GM12878 (cell line): ENCODE measurements around the gene APOBEC2. TPM values are rescaled to one million over a fixed set of nuclear protein-coding genes. Genes with fewer than 3 reads are reported as not detected.

ENCODE experiments used
- ATAC-seq: fragments of 200-7000 bp; cut with Tn5 transposase; 3 replicates; pipeline ENCODE4 v1.9.1; 2020; ENCODE audit warnings: mild to moderate bottlenecking, moderate library complexity
- BruUV-seq: library from RNA; stranded (reverse); fragments of 400-500 nt; replicated peaks from 2 replicates; lab custom pipeline; 2021; lab: Mats Ljungman, UMichigan
- CTCF ChIA-PET: fragments of 300-600 bp; sonication (Branson Sonifier 250); formaldehyde crosslinking; extraction: SDS; loops from one replicate; lab custom pipeline; 2021; ENCODE audit warnings: inconsistent platforms; lab: Yijun Ruan, JAX
- POLR2A ChIA-PET: fragments of 350-600 bp; formaldehyde crosslinking; extraction: SDS; loops from one replicate; lab custom pipeline; 2021; ENCODE audit warnings: inconsistent platforms; lab: Charles Lee
- RAD21 ChIA-PET: fragments of 300-600 bp; sonication (Branson Sonifier 250); formaldehyde crosslinking; loops from one replicate; lab custom pipeline; 2023; ENCODE audit warnings: antibody characterized with exemption; ENCODE audit not compliant: unreplicated experiment; lab: Charles Lee
- SMC1A ChIA-PET: fragments of 300-600 bp; sonication (Branson Sonifier 250); formaldehyde crosslinking; loops from one replicate; lab custom pipeline; 2023; ENCODE audit not compliant: unreplicated experiment, uncharacterized antibody; lab: Charles Lee
- DNase-seq: peaks from one replicate; pipeline ENCODE4 v3.0.0-alpha.2; 2011; ENCODE audit warnings: low read depth, low spot score
- FAIRE-seq: peaks from 3 replicates; lab custom pipeline; 2011; peaks lifted over from hg19 to GRCh38; lab: Jason Lieb, UNC
- H2AFZ ChIP-seq: 2 replicates; pipeline ENCODE4 v1.6.0; 2011; ENCODE audit warnings: low read depth, low read length, control low read depth; ENCODE audit not compliant: control insufficient read depth
- H3K27ac ChIP-seq: 2 replicates; pipeline ENCODE4 v1.5.1; 2011; ENCODE audit warnings: control low read depth; ENCODE audit not compliant: control insufficient read depth, insufficient read depth
- H3K27me3 ChIP-seq, 2 experiments: replicated peaks in 1 of 2; 2 replicates each; pipeline versions ENCODE4 v1.6.0 to v1.6.1; 2011; ENCODE audit warnings: low read length in 1 of 2; ENCODE audit not compliant: control insufficient read depth in 2 of 2, insufficient read depth in 2 of 2
- H3K36me3 ChIP-seq, 2 experiments: 2 replicates each; pipeline ENCODE4 v1.5.1; 2011; ENCODE audit warnings: low read length in 1 of 2; ENCODE audit not compliant: control insufficient read depth in 2 of 2, insufficient read depth in 2 of 2
- H3K4me1 ChIP-seq: 2 replicates; pipeline ENCODE4 v1.6.1; 2011; ENCODE audit warnings: mild to moderate bottlenecking, low read length, moderate library complexity, mixed read lengths; ENCODE audit not compliant: control insufficient read depth, insufficient read depth
- H3K4me2 ChIP-seq: 2 replicates; pipeline ENCODE4 v1.6.0; 2011; ENCODE audit warnings: control low read depth; ENCODE audit not compliant: control insufficient read depth, insufficient read depth
- H3K4me3 ChIP-seq: fragments of 200-600 bp; sonication (generic); 2 replicates; pipeline ENCODE4 v1.5.1; 2016
- H3K79me2 ChIP-seq: 2 replicates; pipeline ENCODE4 v1.6.0; 2011; ENCODE audit warnings: low read length; ENCODE audit not compliant: control insufficient read depth, insufficient read depth
- H3K9ac ChIP-seq: 2 replicates; pipeline ENCODE4 v1.8.0; 2011; ENCODE audit warnings: low read length, control low read depth, mixed read lengths; ENCODE audit not compliant: control insufficient read depth, insufficient read depth
- H3K9me3 ChIP-seq: replicated peaks from 3 replicates; pipeline ENCODE4 v1.5.1; 2011; ENCODE audit warnings: mild to moderate bottlenecking, low read length; ENCODE audit not compliant: control insufficient read depth, insufficient read depth
- H4K20me1 ChIP-seq: 2 replicates; pipeline ENCODE4 v1.6.0; 2011; ENCODE audit not compliant: control insufficient read depth, insufficient read depth
- CREM ChIP-seq: IDR thresholded peaks from 2 replicates; pipeline ENCODE4 v1.6.1; 2014; ENCODE audit warnings: antibody characterized with exemption, low read depth
- ETV6 ChIP-seq, 2 experiments: fragments of 450-650 bp in 1 of 2; IDR thresholded peaks in 1 of 2; conservative IDR thresholded peaks in 1 of 2; 2 replicates each; pipeline ENCODE4 v1.6.1; 2014; ENCODE audit warnings: antibody characterized with exemption in 1 of 2, borderline replicate concordance in 1 of 2, low read depth in 1 of 2, mild to moderate bottlenecking in 1 of 2, moderate library complexity in 1 of 2
- IKZF2 ChIP-seq, 2 experiments: fragments of 450-650 bp; IDR thresholded peaks; 2 replicates each; pipeline ENCODE4 v1.6.1; 2017; ENCODE audit warnings: mild to moderate bottlenecking in 2 of 2, moderate library complexity in 2 of 2
- LARP7 ChIP-seq: fragments of 450-650 bp; IDR thresholded peaks from 2 replicates; pipeline ENCODE4 v1.6.1; 2017; ENCODE audit warnings: mild to moderate bottlenecking
- MTA3 ChIP-seq: IDR thresholded peaks from 2 replicates; pipeline ENCODE4 v1.6.1; 2012; ENCODE audit warnings: low read length, inconsistent platforms, borderline replicate concordance
- POLR2A ChIP-seq: IDR thresholded peaks from 2 replicates; pipeline ENCODE4 v1.6.1; 2011; ENCODE audit warnings: low read depth, mild to moderate bottlenecking, low read length
- ZNF384 ChIP-seq: IDR thresholded peaks from 2 replicates; pipeline ENCODE4 v1.6.1; 2012; ENCODE audit warnings: low read depth, mild to moderate bottlenecking, low read length, improper control_type of control experiment, borderline replicate concordance
- WGBS: methylation state at CpG from one replicate; pipeline ENCODE4 v1.1.6; 2016; ENCODE audit warnings: low lambda C conversion rate; ENCODE audit not compliant: insufficient replicate concordance, insufficient coverage; ENCODE audit errors: missing lambda C conversion rate; 5-methylcytosine and 5-hydroxymethylcytosine counted together
- in situ Hi-C: fragments of 300-500 bp; cut with MboI; formaldehyde crosslinking; loops from 9 replicates; pipeline ENCODE4 v1.14.3; 2018; ENCODE audit warnings: mixed read lengths
- intact Hi-C: fragments of 100-400 bp; cut with micrococcal nuclease; formaldehyde crosslinking; loops from one replicate; pipeline ENCODE4 v1.14.2; 2022; ENCODE audit not compliant: unreplicated experiment
- polyA plus RNA-seq, 11 experiments: library from polyadenylated mRNA; depleted of rRNA in 4 of 11; unstranded in 6 of 11; stranded (reverse) in 5 of 11; fragments of >200 nt; fragmentation: Nextera tagmentation in 4 of 11; fragmentation: Illumina TruSeq in 1 of 11; extraction: Ambion mirVana in 4 of 11; extraction: Trizol in 1 of 11; gene quantifications; 1 replicate in 1 of 11; 2 replicates in 10 of 11; pipeline versions ENCODE4 v1.2.1 to v1.2.3, GENCODE V29; 2011 to 2016; ENCODE audit warnings: inconsistent platforms in 2 of 11, missing spikeins in 2 of 11, low read depth in 1 of 11
- total RNA-seq, 4 experiments: library from RNA; depleted of rRNA in 3 of 4; stranded (reverse); fragments of >200 nt in 3 of 4; fragmentation: Illumina TruSeq in 1 of 4; extraction: Trizol in 1 of 4; gene quantifications; 2 replicates each; pipeline versions ENCODE4 v1.2.1 to v1.2.3, GENCODE V29; 2013 to 2021

The APOBEC2 gene
- total and polyA plus RNA-seq, 10 of the 15 experiments (the other 5 are each of a cell fraction or from before 2014, with no cell fraction given): 0.11 to 1.4 (median 0.87) TPM; not detected in 6

DNA sequence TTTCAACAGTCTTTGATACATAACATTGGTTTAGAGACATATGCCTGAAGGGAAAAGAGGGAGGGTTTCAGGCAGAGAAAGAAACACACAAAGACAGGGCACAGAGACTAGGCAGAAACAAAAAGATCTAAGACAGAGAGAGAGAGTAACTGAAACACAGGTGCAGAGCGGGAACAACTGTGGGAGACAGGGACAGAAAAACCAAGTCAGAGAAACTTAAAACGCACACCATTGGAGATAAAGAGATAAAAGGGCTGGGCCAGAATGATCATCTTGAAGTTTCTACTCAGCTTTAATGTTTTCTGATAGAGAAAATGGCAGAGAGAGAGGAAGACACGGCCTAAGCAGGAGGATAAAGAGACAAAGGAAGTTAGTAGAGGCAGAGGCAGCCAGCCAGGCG, 25.8 kb upstream of the APOBEC2 start:
- H3K9ac ChIP-seq: peak overlapping the region; percentile 50
- H3K27me3 ChIP-seq: no peaks in the 10 kb centered on the region
- ChIA-PET SMC1A (interaction anchor here (1.5 to 3.8 kb wide), 2 partner anchors 13 to 29 kb away, joined by 3 to 13 read pairs; no protein-coding TSS in a partner anchor), CTCF (interaction anchor here (0.7 to 5.2 kb wide), 15 partner anchors 8 to 155 kb away, joined by 3 to 57 read pairs (median 8); partner anchors contain the start of gene UNC5CL), RAD21 (interaction anchor here (1.3 kb wide), 1 partner anchor 181 kb away, joined by 5 read pairs; no protein-coding TSS in a partner anchor), POLR2A (no interaction called here)
- intact Hi-C loops: no loop called here
- H3K4me1 ChIP-seq: peaks cover 8% of the 10 kb centered on the region
- no peak overlapping the region for H3K27ac ChIP-seq
- no peak overlapping the region for H3K4me3 ChIP-seq
- FAIRE-seq (no peak), ATAC-seq (no peak), DNase-seq (no peak)
- H3K79me2 ChIP-seq: no peaks in the 10 kb centered on the region
- peak overlapping the region; percentile 91 for H2AFZ ChIP-seq
- TF ChIP-seq MTA3 (no peak), ETV6 (conservative IDR thresholded peaks at IDR 0.05 in 1 of 2, IDR thresholded peaks at IDR 0.05 in 1 of 2; ENCODE audit: borderline replicate concordance in 1 of 2, low read depth in 1 of 2) (no peak), IKZF2 (IDR thresholded peaks at IDR 0.05) (no peak), CREM (no peak), LARP7 (no peak), POLR2A (no peak), ZNF384 (no peak)
- BruUV-seq: no TSS peak
- in situ Hi-C loops: no loop called here
- peak overlapping the region; percentile 94 for H3K4me2 ChIP-seq
- H3K36me3 ChIP-seq: no peaks in the 10 kb centered on the region
- no peaks in the 10 kb centered on the region; the same call in 1 of the 2 replicates for H4K20me1 ChIP-seq
- WGBS: 31% methylated on average over 4 of the region's 4 CpGs
- no peaks in the 10 kb centered on the region for H3K9me3 ChIP-seq
